ENCODE results near the gene KIRREL2. TPM values are rescaled to one million over a fixed set of nuclear protein-coding genes. Genes with fewer than 3 reads are reported as not detected.
"Not testable (repeated sequence)": the region's sequence is repeated elsewhere in the genome, so short reads cannot be mapped to it uniquely, and the experiment has no call there.

The KIRREL2 gene
- polyA plus RNA-seq, 3 donors: 0.22 to 48.3 TPM; not detected in 1

DNA sequence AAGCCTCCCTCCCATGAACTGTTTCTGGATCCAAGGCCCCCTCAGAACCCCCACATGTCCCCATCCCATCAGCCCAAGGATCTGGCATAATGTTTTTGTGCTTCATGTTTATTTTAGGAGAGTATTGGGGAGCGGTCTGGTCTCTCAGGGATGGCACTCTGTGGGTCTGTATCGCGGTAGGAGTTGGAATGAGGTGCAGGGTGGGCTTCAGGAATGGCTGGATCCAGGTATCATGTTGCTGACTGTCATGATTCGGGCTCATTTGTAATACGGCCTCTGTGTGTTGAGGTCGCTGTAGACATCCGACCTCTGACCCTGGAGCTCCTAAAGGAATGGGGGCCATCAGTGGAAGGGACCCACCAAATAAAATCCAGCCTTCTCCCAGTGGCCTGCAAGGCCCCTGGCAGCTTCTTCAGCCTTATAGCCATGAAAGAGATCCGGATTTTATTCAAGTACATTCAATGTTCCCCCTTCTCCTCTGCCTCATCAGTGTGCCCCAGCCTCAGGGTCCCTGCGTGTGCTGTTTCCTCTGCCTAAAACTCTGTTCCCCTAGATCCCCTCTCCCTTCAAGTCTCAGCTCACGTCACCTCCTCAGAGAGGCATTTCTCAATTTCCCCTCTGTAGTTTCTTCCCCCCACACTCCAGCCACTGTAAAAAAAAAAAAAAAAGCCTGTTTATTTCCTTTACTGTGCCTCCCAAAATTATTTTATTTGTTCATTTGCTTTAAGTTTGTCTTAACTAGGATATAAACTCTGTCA is 47.8 kb downstream of the KIRREL2 start:
- H3K27ac ChIP-seq (ENCODE audit: low read depth, low read length): no peak overlapping the region
- WGBS, 3 donors: 76 to 85% (median 82%) methylated on average over 10 of the region's 10 CpGs

DNA sequence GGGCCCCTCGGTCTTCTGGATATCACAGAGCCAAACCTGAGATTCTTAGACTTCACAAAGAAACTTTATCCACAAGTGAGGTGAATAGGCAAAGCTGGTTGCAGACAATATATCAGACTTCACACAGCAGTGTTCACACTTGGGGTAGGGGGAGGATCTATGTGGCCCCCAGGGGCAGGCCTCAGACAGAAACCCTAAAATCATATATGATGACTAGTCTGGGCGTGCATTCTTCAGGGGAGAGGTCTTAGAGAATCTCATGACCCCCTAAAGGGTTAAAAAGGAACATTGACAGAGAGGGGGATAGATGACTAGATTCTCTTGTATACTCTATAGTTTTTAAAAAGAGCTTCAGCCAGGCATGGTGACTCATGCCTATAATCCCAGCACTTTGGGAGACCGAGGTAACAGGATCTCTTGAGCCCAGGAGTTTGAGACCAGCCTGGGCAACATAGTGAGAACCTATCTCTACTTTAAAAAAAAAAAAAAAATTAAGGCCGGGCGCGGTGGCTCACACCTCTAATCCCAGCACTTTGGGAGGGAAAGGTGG is 48.5 kb downstream of the KIRREL2 start:
- peak overlapping the region; percentile 67 for H3K27ac ChIP-seq (ENCODE audit: low read depth, low read length)
- 74 to 83% (median 78%) methylated on average over 6 of the region's 6 CpGs for WGBS, 3 donors

GRCh38 chr19:35907377-35907745 is 50.6 kb downstream of the KIRREL2 start:
- no peak overlapping the region for H3K27ac ChIP-seq (ENCODE audit: low read depth, low read length)
- WGBS, 3 donors: 50 to 57% (median 53%) methylated on average over 12 of the region's 12 CpGs

- H3K27ac ChIP-seq (ENCODE audit: low read depth, low read length): no peak within 1 kb of the TSS
- WGBS, 3 donors: 46 to 67% (median 48%) methylated on average over 9 of the region's 9 CpGs
Observed at GRCh38 chr19:35908010-35908441, 51.3 kb downstream of the KIRREL2 start, which contains the start of gene TYROBP. TSS of gene TYROBP (minus strand) at chr19:35908295. CDS start at chr19:35908228, 67 bp downstream.

DNA sequence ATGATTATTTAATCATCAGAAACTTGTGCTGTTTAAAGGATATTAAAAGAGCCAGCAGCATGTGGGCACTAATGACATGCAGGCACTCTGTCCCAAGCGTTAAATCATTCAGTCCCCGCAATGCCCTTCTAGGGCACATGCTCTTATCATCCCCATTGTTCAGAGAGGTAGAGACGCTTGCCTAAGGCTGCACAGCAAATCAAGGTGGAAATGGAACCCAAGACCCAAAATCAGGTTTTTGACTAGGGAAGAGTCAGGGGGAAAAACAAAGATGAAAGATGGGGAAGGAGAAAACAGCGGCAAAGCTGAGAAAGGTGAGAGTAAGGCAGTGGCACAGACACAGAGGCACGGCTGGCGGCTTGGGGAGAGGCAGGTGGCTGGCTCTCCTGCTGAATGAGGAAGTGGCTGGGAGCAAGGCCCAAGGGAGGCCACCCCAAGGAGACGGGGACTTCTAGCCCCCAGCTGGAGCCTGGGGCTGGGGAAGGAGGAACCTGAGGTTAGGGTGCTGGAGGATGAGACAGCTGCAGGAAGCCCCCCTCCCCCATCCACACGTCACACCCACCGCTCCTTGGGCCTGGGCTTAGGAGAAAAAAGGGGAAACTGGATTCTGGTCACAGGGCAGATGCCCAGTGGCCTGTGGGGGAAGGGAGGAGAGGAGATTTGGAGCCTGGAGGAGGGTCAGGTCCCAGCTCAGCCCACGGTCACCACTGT is 52.4 kb downstream of the KIRREL2 start:
- 50 to 77% (median 60%) methylated on average over 9 to 10 of the region's 10 CpGs for WGBS, 3 donors
- H3K27ac ChIP-seq (ENCODE audit: low read depth, low read length): peak overlapping the region; percentile 38

DNA sequence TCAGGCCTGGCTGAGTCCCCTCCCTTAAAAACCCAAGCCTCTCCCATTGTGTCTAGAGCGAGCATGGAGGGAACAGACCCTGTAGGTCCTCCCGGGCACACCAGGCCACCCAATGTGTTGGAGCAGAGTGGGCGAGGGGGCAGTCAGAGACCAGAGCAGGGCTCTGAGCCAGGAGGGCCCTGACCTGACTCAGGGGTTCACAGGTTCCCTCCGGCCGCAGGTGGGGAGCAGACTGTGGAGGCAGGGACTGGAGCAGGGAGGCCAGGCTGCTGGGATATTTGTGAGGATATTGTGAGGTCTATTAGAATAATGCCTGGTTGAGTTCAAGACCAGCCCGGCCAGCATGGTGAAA is 52.9 kb downstream of the KIRREL2 start:
- WGBS, 3 donors: 58 to 78% (median 59%) methylated on average over 6 of the region's 6 CpGs
- peak overlapping the region; percentile 38 for H3K27ac ChIP-seq (ENCODE audit: low read depth, low read length)

GRCh38 chr19:35910355-35910754 is 53.6 kb downstream of the KIRREL2 start:
- 87 to 91% (median 91%) methylated on average over 14 of the region's 14 CpGs for WGBS, 3 donors

GRCh38 chr19:35911173-35911572 is 54.5 kb downstream of the KIRREL2 start:
- no peak overlapping the region for H3K27ac ChIP-seq (ENCODE audit: low read depth, low read length)
- WGBS, 3 donors: 48 to 61% (median 49%) methylated on average over 3 of the region's 3 CpGs

More at GRCh38 chr19:35910355-35910754, 53.6 kb downstream of the KIRREL2 start:
- not testable (repeated sequence) for H3K27ac ChIP-seq (ENCODE audit: low read depth, low read length)

- 52 to 66% (median 57%) methylated on average over 5 of the region's 5 CpGs for WGBS, 3 donors
- H3K27ac ChIP-seq (ENCODE audit: low read depth, low read length): no peak overlapping the region
Observed at GRCh38 chr19:35911790-35912189, 55.1 kb downstream of the KIRREL2 start.

DNA sequence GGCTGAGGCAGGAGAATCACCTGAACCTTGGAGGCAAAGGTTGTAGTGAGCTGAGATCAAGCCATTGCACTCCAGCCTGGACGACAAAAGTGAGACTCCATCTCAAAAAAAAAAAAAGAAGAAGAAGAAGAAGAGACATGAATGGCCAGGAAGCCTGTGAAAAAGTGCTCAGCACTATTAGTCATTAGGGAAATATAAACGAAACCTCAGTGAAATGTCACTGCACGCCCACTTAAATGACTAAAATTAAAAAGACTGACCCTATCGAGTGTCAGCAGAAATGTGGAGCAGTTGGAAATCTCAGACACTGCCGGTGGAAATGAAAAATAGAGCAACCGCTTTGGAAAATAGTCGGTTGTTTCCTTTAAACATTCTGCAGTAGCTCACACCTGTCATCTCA is 56.9 kb downstream of the KIRREL2 start:
- H3K27ac ChIP-seq (ENCODE audit: low read depth, low read length): no peak overlapping the region
- WGBS, 3 donors: 44 to 72% (median 48%) methylated on average over 7 of the region's 7 CpGs

GRCh38 chr19:35915443-35915842 is 58.7 kb downstream of the KIRREL2 start:
- 56 to 64% (median 59%) methylated on average over 3 of the region's 3 CpGs for WGBS, 3 donors
- H3K27ac ChIP-seq (ENCODE audit: low read depth, low read length): peak overlapping the region; percentile 17

Other genes with a start within 250 kb of the KIRREL2 start
- gene HAUS5, start 244.2 kb upstream of the KIRREL2 start, polyA plus RNA-seq: 1 to 10 TPM; 4.6 to 6.3 (median 6.0) TPM
- gene RBM42, start 227.9 kb upstream of the KIRREL2 start, polyA plus RNA-seq: 10 to 100 TPM; 28.5 to 56.7 (median 48.9) TPM
- gene ETV2, start 215.2 kb upstream of the KIRREL2 start, polyA plus RNA-seq: 1 to 10 TPM in 2 of 3 donors, under 1 TPM in 1; 0.79 to 3.8 (median 1.7) TPM
- 100 to 1,000 TPM; 454 to 932 (median 759) TPM for gene COX6B1, start 208.6 kb upstream of the KIRREL2 start, polyA plus RNA-seq
- under 1 TPM in 2 of 3 donors, not detected in 1; 0.05 to 0.07 TPM for gene UPK1A, start 190.4 kb upstream of the KIRREL2 start, polyA plus RNA-seq
- under 1 TPM in 2 of 3 donors, not detected in 1; 0.07 to 0.12 TPM for gene ZBTB32, start 152.4 kb upstream of the KIRREL2 start, polyA plus RNA-seq
- 10 to 100 TPM; 21.1 to 34.3 (median 29.4) TPM for gene KMT2B, start 138.9 kb upstream of the KIRREL2 start, polyA plus RNA-seq
- 10 to 100 TPM; 17.4 to 30.4 (median 19.8) TPM for gene IGFLR1, start 114.5 kb upstream of the KIRREL2 start, polyA plus RNA-seq
- 10 to 100 TPM; 13.2 to 30.3 (median 28.8) TPM for gene U2AF1L4, start 111.5 kb upstream of the KIRREL2 start, polyA plus RNA-seq
- 10 to 100 TPM; 37.2 to 57.2 (median 49.9) TPM for gene PSENEN, start 111.3 kb upstream of the KIRREL2 start, polyA plus RNA-seq
- 10 to 100 TPM in 2 of 3 donors, 1 to 10 TPM in 1; 8.9 to 20.9 (median 15.3) TPM for gene LIN37, start 108.3 kb upstream of the KIRREL2 start, polyA plus RNA-seq
- 100 to 1,000 TPM in 2 of 3 donors, 10 to 100 TPM in 1; 63.3 to 608 (median 552) TPM for gene HSPB6, start 99.9 kb upstream of the KIRREL2 start, polyA plus RNA-seq
- 10 to 100 TPM in 1 of 3 donors, 1 to 10 TPM in 2; 5.4 to 10.6 (median 6.9) TPM for gene PROSER3, start 98.7 kb upstream of the KIRREL2 start, polyA plus RNA-seq
- gene ARHGAP33, start 81.3 kb upstream of the KIRREL2 start, polyA plus RNA-seq: 1 to 10 TPM; 6.0 to 9.4 (median 6.3) TPM
- gene PRODH2, start 44.1 kb upstream of the KIRREL2 start, polyA plus RNA-seq: 1 to 10 TPM in 1 of 3 donors, not detected in 2; 2.2 TPM
- 10 to 100 TPM in 1 of 3 donors, under 1 TPM in 1, not detected in 1; 0.42 to 13.6 TPM for gene NPHS1, start 4.4 kb upstream of the KIRREL2 start, polyA plus RNA-seq
- gene APLP1, start 11.7 kb downstream of the KIRREL2 start, polyA plus RNA-seq: 10 to 100 TPM in 1 of 3 donors, 1 to 10 TPM in 2; 3.0 to 33.6 (median 6.4) TPM
- gene NFKBID, start 43.6 kb downstream of the KIRREL2 start, polyA plus RNA-seq: 10 to 100 TPM in 2 of 3 donors, 1 to 10 TPM in 1; 3.7 to 13.0 (median 10.5) TPM
- gene HCST, start 45.6 kb downstream of the KIRREL2 start, polyA plus RNA-seq: 10 to 100 TPM in 1 of 3 donors, 1 to 10 TPM in 2; 4.1 to 21.1 (median 6.6) TPM
- gene TYROBP, start 51.4 kb downstream of the KIRREL2 start, polyA plus RNA-seq: 100 to 1,000 TPM in 2 of 3 donors, 10 to 100 TPM in 1; 23.7 to 207 (median 194) TPM
- gene LRFN3, start 79.5 kb downstream of the KIRREL2 start, polyA plus RNA-seq: 1 to 10 TPM; 5.8 to 6.7 (median 6.0) TPM
- 10 to 100 TPM; 14.9 to 26.9 (median 18.6) TPM for gene SDHAF1, start 138.3 kb downstream of the KIRREL2 start, polyA plus RNA-seq
- gene SYNE4, start 151.9 kb downstream of the KIRREL2 start, polyA plus RNA-seq: 1 to 10 TPM in 1 of 3 donors, under 1 TPM in 2; 0.22 to 4.0 (median 0.62) TPM
- gene ALKBH6, start 157.3 kb downstream of the KIRREL2 start, polyA plus RNA-seq: 10 to 100 TPM in 1 of 3 donors, 1 to 10 TPM in 2; 7.9 to 17.1 (median 9.8) TPM
- gene CLIP3, start 176.0 kb downstream of the KIRREL2 start, polyA plus RNA-seq: 1 to 10 TPM; 1.2 to 8.8 (median 2.6) TPM
- gene THAP8, start 197.4 kb downstream of the KIRREL2 start, polyA plus RNA-seq: 1 to 10 TPM; 3.5 to 7.1 (median 5.2) TPM
- under 1 TPM; 0.20 to 0.79 (median 0.25) TPM for gene WDR62, start 198.0 kb downstream of the KIRREL2 start, polyA plus RNA-seq